Heart right ventricle (tissue), 16 donors: Measurements from ENCODE around the gene TMEM255B. TPM values are rescaled to one million over a fixed set of nuclear protein-coding genes. Genes with fewer than 3 reads are reported as not detected.

Source experiments
- ATAC-seq, 8 donors: fragments of 200-7000 bp; cut with Tn5 transposase; one replicate each; pipeline ENCODE4 v1.9.1; 2020; ENCODE audit warnings: mild to moderate bottlenecking in 8 of 8, moderate library complexity in 8 of 8, moderate number of reproducible peaks in 1 of 8
- DNase-seq, 2 donors: peaks; one replicate each; pipeline ENCODE4 v3.0.0-alpha.2; 2020
- H3K27ac ChIP-seq, 10 donors: fragments of 200-600 bp; sonication (generic) in 2 of 10; one replicate each; pipeline versions ENCODE4 v1.5.0 to v1.8.0; 2020 to 2022; ENCODE audit warnings: mild to moderate bottlenecking in 3 of 10
- H3K27me3 ChIP-seq, 7 donors: fragments of 200-600 bp; one replicate each; pipeline ENCODE4 v1.8.0; 2021 to 2022; ENCODE audit warnings: mild to moderate bottlenecking in 2 of 7
- H3K36me3 ChIP-seq, 9 donors: fragments of 200-600 bp; sonication (generic) in 1 of 9; one replicate each; pipeline versions ENCODE4 v1.5.0 to v1.8.0; 2020 to 2022; ENCODE audit warnings: mild to moderate bottlenecking in 2 of 9
- H3K4me1 ChIP-seq, 9 donors: fragments of 200-600 bp; sonication (generic) in 1 of 9; one replicate each; pipeline versions ENCODE4 v1.5.0 to v1.8.0; 2020 to 2022; ENCODE audit warnings: mild to moderate bottlenecking in 4 of 9
- H3K4me3 ChIP-seq, 10 donors: fragments of 200-600 bp; sonication (generic) in 2 of 10; one replicate each; pipeline versions ENCODE4 v1.5.0 to v1.8.0; 2020 to 2022; ENCODE audit warnings: mild to moderate bottlenecking in 7 of 10, moderate library complexity in 2 of 10
- H3K9me3 ChIP-seq, 11 donors: fragments of 200-600 bp in 10 of 11; sonication (generic) in 2 of 11; one replicate each; pipeline versions ENCODE4 v1.5.0 to v1.8.0; 2013 to 2022; ENCODE audit warnings: mild to moderate bottlenecking in 2 of 11, control low read depth in 1 of 11, moderate library complexity in 1 of 11
- WGBS, 2 donors: extraction: QIAGEN DNeasy Blood & Tissue Kit; methylation state at CpG; one replicate each; pipeline ENCODE4 v1.1.7; 2013; ENCODE audit warnings: inconsistent platforms in 1 of 2; 5-methylcytosine and 5-hydroxymethylcytosine counted together
- intact Hi-C, 10 donors: fragments of 100-400 bp; cut with DNase I; formaldehyde crosslinking; loops; one replicate each; pipeline versions ENCODE4 v1.11.1 to v1.14.2; 2022
- polyA plus RNA-seq, 2 donors: library from polyadenylated mRNA; stranded (reverse); fragments of 200-250 nt; gene quantifications; one replicate each; pipeline ENCODE4 v1.2.3, GENCODE V29; 2013
- total RNA-seq, 10 donors: library from RNA; stranded (reverse); fragmentation: NEBNext Ultra II Directional in 3 of 10; extraction: Animal tissue kit (Norgen Biotek cat#: 25700) in 3 of 10; gene quantifications; one replicate each; pipeline versions ENCODE4 v1.2.1 to v1.2.4, GENCODE V29; 2021 to 2023
- TF ChIP-seq, protein P1 (sequence below), 9 donors: fragments of 200-600 bp; sonication (generic) in 2 of 9; IDR thresholded peaks; one replicate each; pipeline versions ENCODE4 v1.5.0 to v1.8.0; 2021 to 2022; ENCODE audit warnings: antibody characterized with exemption in 9 of 9, mild to moderate bottlenecking in 5 of 9, moderate library complexity in 1 of 9
- donor health status: Arrhythmogenic right ventricular cardiomyopathy.
- donor health status: ischemic (EF 13 %, LVEDD 7.1; RV severe dilation, severe dysfunction).
- donor health status: healthy with polysubstance abuse.
- donor health status: DM: no; HTN: yes; CAD: no.
- donor health status: DM: no; HTN: no; CAD: no.
- donor health status: ischemic (EF 25% LVEDD 6.9; RV normal size, moderate dysfunction).
- donor health status: ischemic (EF 25% LVEDD 5.7; RV mildly dilated, moderate dysfunction).
- donor health status: healthy.
- donor health status: DM: yes; HTN: yes; CAD: no.
- donor health status: Ischemic cardiomyopathy.
- donor health status: ischemic (EF 35%, LVEDD 5.7; RV mildly dilated, moderate dysfunction).
- donor health status: nonischemic (EF 11% LVEDD 7.7; RV severe dilation, severe dysfunction).
- donor health status: DM: yes; HTN: yes; CAD: no.
- donor health status: PGD.
- donor health status: ischemic (EF 29% LVEDD 5.4; RV normal size, mild dysfunction).
- donor health status: nonischemic (EF 23%, LVEDD 6.1; RV moderate dilation, normal function).

The TMEM255B gene
- total and polyA plus RNA-seq, 12 donors, result 2.4 to 12.9 (median 6.3) TPM

DNA sequence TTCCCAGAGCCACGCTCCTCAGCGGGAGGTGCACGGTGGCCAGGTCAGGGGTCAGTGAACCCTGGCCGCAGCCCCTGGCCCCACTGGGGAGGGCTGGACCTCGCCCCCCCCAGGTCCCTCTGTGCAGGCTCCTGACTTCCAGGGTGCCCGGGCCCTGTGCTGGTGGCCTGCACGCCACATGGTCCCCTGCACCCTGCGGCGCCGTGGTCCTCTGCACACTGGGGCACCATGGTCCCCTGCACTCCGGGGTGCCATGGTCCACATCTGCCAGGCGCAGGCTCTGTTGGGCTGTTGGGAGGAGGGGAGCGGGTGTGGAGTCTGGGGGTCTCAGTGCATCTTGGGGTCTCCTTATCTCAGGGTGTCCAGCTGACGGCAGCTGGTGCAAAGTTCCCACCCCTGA, 23.3 kb upstream of the TMEM255B start:
- ATAC-seq, result no peak
- H3K4me1 ChIP-seq, result no peaks in the 10 kb centered on the region
- no peak overlapping the region for H3K27ac ChIP-seq
- H3K4me3 ChIP-seq, result no peak overlapping the region
- 86 to 90% methylated on average over 14 of the region's 14 CpGs for WGBS, 2 donors
- intact Hi-C loops, result no loop called here
- H3K27me3 ChIP-seq, result peaks cover 0 to 30% (median 6%) of the 10 kb centered on the region in 7 donors
- H3K9me3 ChIP-seq, result no peaks in the 10 kb centered on the region
- TF ChIP-seq, protein P1, sequence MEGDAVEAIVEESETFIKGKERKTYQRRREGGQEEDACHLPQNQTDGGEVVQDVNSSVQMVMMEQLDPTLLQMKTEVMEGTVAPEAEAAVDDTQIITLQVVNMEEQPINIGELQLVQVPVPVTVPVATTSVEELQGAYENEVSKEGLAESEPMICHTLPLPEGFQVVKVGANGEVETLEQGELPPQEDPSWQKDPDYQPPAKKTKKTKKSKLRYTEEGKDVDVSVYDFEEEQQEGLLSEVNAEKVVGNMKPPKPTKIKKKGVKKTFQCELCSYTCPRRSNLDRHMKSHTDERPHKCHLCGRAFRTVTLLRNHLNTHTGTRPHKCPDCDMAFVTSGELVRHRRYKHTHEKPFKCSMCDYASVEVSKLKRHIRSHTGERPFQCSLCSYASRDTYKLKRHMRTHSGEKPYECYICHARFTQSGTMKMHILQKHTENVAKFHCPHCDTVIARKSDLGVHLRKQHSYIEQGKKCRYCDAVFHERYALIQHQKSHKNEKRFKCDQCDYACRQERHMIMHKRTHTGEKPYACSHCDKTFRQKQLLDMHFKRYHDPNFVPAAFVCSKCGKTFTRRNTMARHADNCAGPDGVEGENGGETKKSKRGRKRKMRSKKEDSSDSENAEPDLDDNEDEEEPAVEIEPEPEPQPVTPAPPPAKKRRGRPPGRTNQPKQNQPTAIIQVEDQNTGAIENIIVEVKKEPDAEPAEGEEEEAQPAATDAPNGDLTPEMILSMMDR (IDR thresholded peaks at IDR 0.05), result no peak
- H3K36me3 ChIP-seq, result no peaks in the 10 kb centered on the region
- no peak for DNase-seq

DNA sequence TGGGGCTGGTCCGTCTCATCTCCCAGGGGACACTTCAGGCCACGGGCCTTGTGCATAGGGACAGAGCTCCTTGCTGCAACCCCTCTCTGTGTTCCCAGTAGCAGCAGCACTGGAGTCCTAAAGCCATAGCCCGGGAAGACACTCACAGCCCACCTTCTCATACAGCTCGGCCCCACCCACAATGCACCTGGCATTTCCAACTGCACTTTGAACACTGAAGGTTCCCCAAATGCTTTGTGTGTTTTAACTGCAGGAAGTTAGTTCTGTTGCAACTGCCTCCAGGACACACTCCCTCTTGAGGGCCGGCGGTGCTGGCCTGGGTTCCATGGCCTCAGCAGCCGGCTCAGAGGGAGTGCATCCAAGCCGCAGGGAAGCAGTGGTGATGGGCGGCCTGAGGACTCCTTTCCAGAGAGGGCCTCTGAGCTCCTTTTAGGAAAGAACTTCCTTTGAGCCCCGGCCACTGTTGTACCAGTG, 22.7 kb upstream of the TMEM255B start:
- ATAC-seq, result no peak
- Histone ChIP-seq H3K27ac (no peak overlapping the region), H3K4me1 (no peaks in the 10 kb centered on the region), H3K36me3 (no peaks in the 10 kb centered on the region), H3K9me3 (no peaks in the 10 kb centered on the region), H3K4me3 (no peak overlapping the region), H3K27me3 (peaks cover 0 to 31% (median 6%) of the 10 kb centered on the region in 7 donors)
- DNase-seq, result no peak
- TF ChIP-seq, protein P1 (IDR thresholded peaks at IDR 0.05), result no peak
- WGBS, 2 donors, result 71 to 72% methylated on average over 10 of the region's 10 CpGs
- intact Hi-C loops, result no loop called here

DNA sequence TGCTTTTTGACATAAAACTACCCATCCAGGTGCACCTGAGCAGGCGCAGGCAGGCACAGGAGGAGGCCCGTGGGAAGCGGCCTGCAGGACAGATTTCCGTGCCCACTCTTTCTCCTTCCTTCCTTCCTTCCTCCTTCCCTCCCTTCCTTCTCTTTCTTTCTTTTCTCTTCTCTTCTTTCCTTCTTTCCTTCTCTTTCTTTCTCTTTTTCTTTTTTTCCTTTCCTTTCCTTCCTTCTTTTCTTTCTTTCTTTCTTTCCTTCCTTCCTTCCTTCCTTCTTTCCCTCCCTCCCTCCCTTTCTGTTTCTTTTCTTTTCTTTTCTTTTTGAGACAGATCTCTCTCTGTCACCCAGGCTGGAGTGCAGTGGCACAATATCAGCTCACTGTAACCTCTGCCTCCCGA, 21.2 kb upstream of the TMEM255B start:
- DNase-seq (no peak), ATAC-seq (no peak)
- Histone ChIP-seq H3K9me3 (no peaks in the 10 kb centered on the region), H3K27me3 (peaks cover 0 to 39% (median 11%) of the 10 kb centered on the region in 7 donors), H3K4me3 (no peak overlapping the region), H3K36me3 (no peaks in the 10 kb centered on the region), H3K27ac (no peak overlapping the region), H3K4me1 (peaks cover 0 to 12% (median 0%) of the 10 kb centered on the region in 9 donors)
- 81 to 85% methylated on average over 5 of the region's 5 CpGs for WGBS, 2 donors
- intact Hi-C loops, result no loop called here
- TF ChIP-seq, protein P1 (IDR thresholded peaks at IDR 0.05), result no peak

- peaks cover 0 to 39% (median 11%) of the 10 kb centered on the region in 7 donors for H3K27me3 ChIP-seq
- TF ChIP-seq, protein P1 (IDR thresholded peaks at IDR 0.05), result no peak
- DNase-seq, result no peak
- H3K27ac ChIP-seq, result no peak overlapping the region
- no peak overlapping the region for H3K4me3 ChIP-seq
- intact Hi-C loops, result no loop called here
- H3K36me3 ChIP-seq, result no peaks in the 10 kb centered on the region
- no peak for ATAC-seq
- no peaks in the 10 kb centered on the region for H3K9me3 ChIP-seq
- H3K4me1 ChIP-seq, result peaks cover 0 to 12% (median 0%) of the 10 kb centered on the region in 9 donors
- WGBS, 2 donors, result 82 to 87% methylated on average over 22 of the region's 22 CpGs
These were observed 19.3 kb upstream of the TMEM255B start for GRCh38 chr13:113739527-113740285.
